GM21825 (cell line): ENCODE results near the gene BAAT.
"Not testable (repeated sequence)": the region's sequence is repeated elsewhere in the genome, so short reads cannot be mapped to it uniquely, and the experiment has no call there.

Experiments
- ATAC-seq: cut with Tn5 transposase; IDR thresholded peaks from one replicate; pipeline ENCODE4 v1.9.1; 2021; ENCODE audit warnings: mild to moderate bottlenecking, moderate library complexity; ENCODE audit not compliant: unreplicated experiment

The BAAT gene

DNA sequence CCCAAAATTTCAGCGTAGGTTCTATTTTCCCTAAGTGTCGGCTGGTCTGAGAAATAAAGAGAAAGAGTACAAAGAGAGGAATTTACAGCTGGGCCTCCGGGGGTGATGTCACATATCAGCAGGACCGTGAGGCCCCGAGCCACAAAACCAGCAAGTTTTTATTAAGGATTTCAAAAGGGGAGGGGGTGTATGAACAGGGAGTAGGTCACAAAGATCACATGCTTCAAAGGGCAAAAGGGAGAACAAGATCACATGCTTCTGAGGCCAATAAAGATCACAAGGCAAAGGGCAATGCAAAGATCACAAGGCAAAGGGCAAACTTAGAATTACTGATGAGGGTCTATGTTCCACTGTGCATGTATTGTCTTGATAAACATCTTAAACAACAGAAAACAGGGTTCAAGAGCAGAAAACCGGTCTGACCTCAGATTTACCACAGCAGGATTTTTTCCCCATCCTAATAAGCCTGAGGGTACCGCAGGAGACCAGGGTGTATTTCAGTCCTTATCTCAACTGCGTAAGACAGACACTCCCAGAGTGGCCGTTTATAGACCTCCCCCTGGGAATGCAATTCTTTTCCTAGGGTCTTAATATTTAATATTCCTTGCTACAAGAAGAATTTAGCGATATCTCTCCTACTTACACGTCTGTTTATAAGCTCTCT, at the start of gene BAAT:
TSS of gene BAAT (minus strand) at position 134 of the 664 bp plus-strand sequence. CDS start 13,602 bp downstream, outside the sequence.
- ATAC-seq: not testable (repeated sequence)

DNA sequence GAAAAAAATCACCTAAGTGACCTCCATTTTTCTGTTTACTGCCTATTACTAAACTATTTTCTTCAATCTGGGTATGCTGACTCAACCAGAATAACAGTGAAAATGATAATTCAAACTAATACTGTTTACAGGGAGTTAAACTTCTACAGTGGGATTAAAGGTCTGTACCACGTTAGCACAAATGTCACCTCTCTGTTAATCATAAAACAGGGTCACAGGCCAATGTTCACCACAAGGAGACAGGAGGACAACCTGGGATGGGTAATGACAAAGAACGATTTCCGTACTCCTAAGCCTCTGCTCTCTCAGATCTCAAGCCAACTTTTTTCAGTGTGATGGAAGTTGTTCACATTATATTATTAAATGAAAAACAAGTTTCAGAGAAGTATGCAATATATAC, 48.4 kb upstream of the BAAT start:
- ATAC-seq: no peak

DNA sequence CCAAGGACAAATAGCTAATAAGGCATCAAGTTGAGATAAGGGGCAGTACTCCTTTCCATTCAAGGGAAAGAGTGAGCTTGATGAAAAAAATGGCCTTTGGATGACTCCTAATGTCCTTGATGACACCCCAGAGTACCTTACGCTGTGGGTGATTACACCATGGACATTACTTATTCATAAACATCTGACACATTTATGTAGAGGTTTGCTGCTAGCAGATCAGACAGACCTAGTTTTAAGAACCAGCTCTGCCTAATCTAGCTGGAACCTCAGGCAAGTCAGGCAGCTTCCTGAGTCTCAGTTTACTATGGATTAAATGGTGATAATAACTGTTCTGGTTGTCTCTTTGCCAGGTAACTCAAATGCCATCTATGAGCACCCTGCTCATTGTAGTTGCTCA, 47.9 kb upstream of the BAAT start:
- ATAC-seq: no peak

DNA sequence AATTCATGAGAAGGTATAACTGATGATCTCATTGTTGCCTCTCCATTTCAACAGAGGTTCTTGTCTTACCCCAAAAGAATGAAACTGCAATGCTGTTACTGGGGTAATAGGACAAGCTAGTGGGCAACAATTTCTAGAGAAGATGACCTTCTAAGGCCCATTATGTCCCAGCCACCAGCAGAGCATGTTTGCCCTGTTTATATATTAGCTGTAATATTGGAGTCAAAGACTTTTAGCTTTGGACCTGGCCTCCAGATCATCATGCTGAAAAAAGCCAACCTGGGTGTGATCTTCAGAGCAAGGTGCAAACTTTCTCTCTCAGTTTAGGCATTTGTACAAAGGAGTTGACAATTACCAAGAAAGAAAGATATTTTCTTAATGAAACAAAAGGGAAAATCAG, 47.4 kb upstream of the BAAT start:
- ATAC-seq: no peak

DNA sequence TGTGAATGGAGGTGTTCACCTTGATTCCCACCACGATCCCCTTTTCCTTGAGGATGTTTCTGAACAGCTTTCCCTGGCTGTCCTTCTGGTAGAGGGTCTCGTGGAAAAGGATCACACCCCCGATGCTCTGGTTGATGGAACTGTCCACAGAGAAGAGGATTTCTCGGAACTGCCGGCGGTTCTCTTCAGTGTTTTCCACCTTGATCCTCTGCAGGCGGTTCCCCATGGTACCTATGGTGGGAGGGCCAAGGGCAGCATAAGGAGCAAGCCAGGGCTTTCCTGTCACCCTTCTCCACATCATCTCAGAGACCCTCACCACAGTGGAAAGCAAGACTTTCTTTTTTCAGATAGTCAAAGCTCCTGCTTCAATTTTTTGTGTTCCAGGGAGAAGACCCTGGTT, 44.9 kb upstream of the BAAT start:
- no peak for ATAC-seq

DNA sequence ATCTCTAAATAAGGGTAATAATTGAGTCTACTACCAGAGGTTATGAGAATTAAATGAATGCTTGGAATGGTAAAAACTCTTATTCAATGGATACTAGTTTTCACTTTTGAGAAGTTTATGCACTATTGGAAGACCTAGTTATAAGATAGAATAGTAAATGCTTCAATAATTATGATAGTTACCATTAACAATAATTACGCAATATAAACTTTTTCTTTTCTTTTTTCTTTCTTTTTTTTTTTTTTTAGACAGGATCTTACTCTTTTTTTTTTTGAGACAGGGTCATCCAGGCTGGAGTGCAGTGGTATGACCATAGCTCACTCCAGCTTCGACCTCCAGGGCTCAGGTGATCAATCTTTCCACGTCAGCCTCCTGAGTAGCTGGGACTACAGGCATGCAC, 44.1 kb upstream of the BAAT start:
- ATAC-seq: no peak

DNA sequence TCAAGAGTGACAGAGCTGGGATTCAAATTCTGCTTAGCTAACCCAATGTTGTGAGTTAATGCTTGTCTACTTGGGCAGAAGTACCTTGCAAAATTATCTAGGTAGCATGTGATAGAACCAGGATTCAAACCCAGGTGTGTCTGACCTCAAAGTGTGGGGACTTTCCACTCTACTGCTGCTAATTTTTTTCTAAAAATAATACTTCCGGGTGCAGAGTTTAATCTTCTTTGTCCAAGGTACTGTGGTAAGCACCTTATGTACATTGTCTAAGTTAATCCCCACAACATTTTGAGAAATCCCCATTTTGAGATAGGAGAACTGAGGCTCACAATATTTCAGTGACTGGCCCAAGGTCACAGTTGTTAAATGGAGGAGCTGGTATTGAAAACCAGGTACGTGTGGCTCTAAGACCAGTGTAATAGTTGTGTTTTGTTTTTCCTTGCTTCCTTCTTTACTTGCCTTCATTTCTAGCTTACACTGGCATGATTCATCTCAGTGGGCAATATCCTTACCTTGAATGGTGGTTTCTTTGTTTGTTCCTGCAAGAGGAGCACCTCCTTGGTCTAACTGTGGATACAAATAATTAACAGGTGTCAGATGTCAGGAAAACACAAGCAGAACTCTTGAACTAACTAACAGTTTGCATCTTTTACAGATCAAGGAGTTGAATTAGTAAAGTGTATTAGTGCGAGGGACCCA, 43.3 kb upstream of the BAAT start:
- ATAC-seq: no peak

DNA sequence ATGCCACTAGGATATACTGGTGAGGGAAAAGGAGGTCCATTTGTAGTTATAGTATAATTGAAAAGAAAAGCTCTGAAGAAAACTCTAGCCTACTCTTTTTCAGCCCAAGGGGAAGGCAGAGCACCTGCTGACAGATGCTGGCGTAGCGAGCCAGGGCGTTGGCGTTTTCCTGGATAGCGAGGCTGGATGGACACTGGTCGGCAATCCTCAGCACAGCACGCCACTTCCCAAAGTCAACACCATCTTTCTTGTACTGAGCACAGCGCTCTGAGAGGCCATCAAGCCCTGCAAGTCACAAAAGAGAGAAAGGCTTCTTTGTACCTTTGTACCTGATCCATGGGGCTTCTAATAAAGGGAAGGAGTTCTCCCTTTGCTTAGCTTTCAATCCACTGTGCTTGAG, 42.6 kb upstream of the BAAT start:
- no peak for ATAC-seq

DNA sequence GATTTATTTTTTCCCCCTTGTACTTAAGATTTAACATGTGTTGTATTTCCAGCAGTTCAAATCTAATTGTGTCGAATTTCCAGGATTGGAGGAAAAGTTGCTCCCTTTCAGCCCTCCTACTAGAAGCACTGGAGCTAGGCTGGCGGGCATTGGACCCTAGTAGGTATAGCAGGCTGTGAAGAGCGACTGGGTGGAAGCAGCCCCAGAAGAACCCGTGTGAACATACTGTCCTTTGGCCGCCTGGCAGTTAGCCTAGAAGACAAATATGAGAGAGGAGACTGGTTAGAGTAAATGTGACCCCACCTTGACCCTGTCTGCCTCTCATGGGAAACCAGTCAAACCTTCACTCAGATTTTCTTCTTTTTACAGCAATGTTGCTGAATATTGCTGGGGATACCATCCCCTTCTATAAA, 36.9 kb upstream of the BAAT start:
- no peak for ATAC-seq

DNA sequence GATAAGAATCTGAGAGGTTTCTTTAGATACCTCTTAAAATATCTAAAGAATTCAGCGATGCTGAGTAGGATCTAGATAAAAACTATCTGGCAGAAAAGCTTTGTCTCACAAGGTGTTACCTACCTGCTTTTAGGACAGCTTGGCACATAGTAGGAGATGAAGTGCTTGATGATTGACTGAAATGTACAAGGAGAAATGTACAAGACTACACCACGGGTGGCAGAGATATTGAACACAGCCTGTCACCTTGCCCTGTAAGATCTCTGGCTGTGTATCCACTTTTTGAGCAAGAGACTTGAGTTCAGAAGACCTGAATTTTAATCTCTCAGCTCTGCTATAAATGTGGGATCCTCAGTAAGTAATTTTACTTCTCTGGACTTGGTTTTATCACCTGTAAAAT, 35.1 kb upstream of the BAAT start:
- ATAC-seq: no peak

DNA sequence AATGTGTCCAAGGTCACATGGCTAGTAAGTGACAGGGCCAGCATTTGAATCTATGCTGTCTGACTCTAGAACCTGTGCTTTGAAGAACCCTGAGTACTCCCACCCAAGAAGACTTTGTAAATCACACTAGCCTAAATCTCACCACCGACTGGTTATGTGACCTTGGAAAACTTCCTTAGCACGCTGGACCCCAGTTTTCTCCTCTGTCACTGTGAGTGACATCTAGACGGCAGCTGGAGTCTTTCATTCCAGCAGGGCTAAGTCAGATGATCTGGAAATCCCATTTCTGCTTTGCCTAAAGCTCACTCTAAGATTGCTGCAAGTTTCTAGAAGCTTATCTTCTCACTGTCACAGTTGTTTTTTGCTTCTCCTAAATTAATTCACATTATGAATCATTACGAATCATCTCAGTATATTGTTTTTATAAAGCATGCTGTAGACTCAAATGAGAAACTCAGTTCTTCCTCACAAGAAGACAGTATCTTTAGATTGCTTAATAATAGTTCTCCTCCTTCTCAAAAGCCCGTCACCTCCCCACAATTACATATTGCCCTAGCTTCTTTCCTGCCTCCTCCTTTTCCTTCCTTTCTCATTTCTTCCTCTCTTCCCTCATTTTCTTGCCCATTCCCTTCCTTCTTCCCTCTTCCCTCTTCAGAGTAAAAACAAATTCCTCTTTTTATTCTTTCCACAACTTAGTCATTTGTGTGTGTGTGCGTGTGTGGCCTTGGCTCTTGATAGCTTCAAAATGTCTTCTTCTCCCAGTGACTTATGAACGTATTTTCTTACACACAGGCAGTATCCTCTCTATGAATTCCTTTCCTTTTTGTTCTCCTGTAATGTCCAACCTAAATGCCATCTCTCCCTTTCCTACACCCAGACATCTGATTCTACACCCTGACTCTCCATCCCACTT, 34.0 kb upstream of the BAAT start:
- ATAC-seq: no peak

DNA sequence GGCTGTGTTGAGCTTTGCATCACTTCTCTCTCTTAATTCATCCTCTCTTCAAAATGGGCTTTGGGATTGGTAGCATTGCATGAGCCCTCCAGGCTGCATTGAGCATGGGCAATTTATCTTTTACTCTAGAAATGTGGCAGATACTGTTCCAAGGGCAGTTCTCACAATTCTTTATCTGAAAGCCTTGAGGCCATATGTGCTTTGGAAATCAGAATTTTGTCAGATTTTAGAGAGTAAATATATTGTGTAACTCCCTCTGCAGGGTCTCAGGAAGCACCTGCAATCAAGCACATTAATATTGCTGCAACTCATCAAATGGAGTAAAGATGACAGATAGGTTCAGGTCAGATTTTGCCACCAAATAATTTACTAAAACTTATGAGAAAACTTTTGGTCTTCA, 33.2 kb upstream of the BAAT start:
- ATAC-seq: no peak

DNA sequence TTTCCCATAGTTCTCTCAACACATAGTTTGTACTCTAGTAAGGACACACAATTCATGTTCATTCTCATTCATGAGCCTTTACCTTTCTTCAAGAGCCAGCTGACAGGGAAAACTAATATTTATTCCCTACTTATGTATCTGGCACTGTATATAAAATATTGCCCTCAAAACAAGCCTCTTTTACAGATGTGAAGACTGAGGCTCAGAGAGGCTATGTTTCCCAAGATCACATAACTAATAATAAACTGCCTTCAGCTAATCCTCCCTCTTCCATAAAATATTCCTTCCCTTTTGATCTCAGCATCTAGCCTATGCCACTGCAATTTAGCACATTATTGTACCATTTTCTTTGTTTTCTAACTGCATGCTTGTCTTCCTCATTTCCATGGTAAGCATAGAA, 32.6 kb upstream of the BAAT start:
- ATAC-seq: no peak

DNA sequence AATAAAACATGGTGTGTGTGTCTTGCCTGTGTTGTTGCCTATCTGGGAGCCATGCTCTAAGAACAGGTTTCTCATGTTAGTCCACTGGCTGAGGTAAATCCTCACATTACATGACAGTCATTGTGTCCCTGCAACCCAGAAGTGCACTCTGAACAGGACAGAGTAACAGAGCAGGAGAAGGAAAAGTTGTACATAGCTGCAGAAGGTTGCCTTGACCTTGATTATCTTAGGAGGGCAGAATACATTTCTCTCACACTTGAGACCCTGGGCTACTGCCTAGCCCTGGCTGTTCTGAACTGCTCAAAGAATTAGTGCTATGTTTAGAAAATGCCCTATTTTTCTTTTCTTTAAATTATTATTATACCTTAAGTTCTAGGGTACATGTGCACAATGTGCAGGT, 30.8 kb upstream of the BAAT start:
- ATAC-seq: no peak

DNA sequence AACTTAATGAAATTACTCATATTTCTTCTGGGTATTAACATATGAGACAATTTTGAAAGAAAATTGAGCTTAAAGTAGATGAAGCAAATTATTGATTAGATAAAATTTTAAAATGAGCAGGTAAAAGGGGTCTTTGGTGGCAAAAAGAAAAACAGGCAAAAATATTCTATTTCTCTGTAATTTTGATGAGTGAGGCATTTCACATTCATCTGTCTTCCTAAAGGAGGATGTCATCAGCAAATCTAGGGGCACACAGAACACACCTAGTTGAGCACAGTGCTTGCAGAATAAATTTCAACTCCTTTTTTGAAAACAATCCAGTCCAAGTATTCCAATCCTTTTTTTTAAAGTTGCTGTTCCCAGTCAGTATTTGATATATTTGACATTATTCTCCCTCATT, 30.0 kb upstream of the BAAT start:
- ATAC-seq: no peak

DNA sequence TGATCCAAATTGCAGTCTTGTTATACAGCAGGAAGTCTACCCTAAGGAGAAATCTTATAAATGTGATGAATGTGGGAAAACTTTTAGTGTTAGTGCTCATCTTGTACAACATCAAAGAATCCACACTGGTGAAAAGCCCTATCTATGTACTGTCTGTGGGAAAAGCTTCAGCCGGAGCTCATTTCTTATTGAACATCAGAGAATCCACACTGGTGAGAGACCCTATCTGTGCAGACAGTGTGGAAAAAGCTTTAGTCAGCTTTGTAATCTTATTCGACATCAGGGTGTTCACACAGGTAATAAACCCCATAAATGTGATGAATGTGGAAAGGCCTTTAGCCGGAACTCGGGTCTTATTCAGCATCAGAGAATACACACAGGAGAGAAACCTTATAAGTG, 24.3 kb upstream of the BAAT start:
- ATAC-seq: no peak

DNA sequence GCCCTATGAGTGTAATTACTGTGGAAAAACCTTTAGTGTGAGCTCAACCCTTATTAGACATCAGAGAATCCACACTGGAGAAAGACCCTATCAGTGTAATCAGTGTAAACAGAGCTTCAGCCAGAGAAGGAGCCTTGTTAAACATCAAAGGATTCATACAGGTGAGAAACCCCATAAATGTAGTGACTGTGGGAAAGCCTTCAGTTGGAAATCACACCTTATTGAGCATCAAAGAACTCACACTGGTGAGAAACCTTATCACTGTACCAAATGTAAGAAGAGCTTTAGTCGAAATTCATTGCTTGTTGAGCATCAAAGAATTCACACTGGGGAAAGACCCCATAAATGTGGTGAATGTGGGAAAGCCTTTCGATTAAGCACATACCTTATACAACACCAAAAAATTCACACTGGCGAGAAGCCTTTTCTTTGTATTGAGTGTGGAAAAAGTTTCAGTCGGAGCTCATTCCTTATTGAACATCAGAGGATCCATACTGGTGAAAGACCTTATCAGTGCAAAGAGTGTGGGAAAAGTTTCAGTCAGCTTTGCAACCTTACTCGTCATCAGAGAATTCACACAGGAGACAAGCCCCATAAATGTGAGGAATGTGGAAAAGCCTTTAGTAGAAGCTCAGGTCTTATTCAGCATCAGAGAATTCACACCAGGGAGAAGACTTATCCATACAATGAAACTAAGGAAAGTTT, 23.7 kb upstream of the BAAT start:
- no peak for ATAC-seq

DNA sequence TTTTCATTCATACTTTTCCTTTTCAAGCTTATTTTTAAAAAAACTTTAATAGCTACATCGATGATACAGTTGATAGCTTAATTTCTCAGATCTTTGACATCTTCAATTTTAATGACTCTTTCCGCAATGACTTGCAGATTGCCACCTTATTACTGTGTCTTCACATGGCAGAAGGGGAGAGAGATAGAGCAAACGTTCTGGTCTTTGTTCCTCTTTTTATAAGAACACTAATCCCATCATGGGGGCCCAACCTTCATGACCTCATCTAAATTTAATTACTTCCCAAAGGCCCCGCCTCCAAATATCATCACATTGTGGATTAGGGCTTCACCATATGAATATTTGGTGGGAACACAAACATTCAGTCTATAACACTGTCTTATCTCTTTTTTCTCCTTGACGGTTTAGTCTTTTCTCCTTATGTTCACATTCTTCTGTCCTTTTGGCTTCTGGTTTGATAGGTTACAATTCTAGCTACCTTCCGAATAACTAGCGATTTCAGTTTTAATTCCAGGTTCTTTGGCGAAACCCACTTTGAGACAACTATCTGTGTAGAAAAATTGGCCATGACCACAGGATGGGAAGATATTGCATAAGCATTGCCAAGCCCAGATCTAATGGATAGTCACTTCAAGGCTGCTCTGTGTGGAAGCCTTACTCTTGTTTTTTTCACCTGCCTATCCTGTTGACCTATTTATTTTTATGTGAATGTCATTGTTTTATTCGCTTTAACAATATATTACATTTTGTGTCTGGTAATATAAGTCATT, 18.9 kb upstream of the BAAT start:
- ATAC-seq: no peak

DNA sequence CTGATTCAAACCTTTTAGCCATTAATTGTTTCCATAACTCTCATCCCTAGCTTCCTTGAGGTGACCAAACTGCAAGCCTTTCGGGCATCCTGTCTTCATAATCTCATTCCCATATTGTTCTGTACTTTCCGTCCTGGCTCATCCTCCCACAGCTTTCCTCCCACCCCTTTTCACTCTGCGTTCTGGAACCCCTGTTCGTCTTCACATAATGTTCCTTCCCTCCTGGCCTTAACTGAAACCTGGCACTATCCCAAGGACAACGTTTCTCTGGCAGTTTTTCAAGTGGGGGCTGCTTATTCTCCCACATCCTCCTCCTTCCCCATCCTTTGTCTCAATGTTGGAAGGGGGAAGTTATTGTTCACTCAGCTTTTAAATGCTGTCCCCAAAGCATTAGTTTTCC, 15.3 kb upstream of the BAAT start:
- no peak for ATAC-seq

DNA sequence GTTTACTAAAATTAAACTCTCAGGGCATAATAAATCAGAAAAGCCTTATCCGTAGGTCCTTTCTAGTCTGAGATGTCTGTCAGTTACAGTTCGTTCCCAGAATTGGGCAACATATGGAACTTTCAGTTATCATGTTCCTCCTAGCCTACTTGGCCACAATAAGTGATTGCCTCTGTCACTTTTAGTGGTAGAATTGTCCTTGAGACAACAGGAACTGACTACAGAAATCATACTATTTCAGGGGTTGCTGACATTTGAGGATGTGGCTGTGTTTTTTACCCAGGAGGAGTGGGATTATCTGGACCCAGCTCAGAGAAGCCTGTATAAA, 14.8 kb upstream of the BAAT start:
- ATAC-seq: no peak
